IgD-negative memory B cell (primary cell): ENCODE data around the gene BCKDHB. TPM values are rescaled to one million over a fixed set of nuclear protein-coding genes. Genes with fewer than 3 reads are reported as not detected.

ENCODE experiments used
- H3K27ac Mint-ChIP-seq, 3 donors: one replicate each; pipeline ENCODE4 v1.8.0; 2020 to 2022; ENCODE audit warnings: mild to moderate bottlenecking in 3 of 3, mixed read lengths in 3 of 3, moderate library complexity in 1 of 3
- H3K27me3 Mint-ChIP-seq: one replicate; pipeline ENCODE4 v1.8.0; 2021; ENCODE audit warnings: mixed read lengths
- H3K36me3 Mint-ChIP-seq: one replicate; pipeline ENCODE4 v1.8.0; 2020; ENCODE audit warnings: mild to moderate bottlenecking, mixed read lengths
- H3K4me1 Mint-ChIP-seq, 3 donors: one replicate each; pipeline ENCODE4 v1.8.0; 2020 to 2022; ENCODE audit warnings: mixed read lengths in 3 of 3, mild to moderate bottlenecking in 1 of 3
- H3K4me3 Mint-ChIP-seq, 4 donors: one replicate each; pipeline ENCODE4 v1.8.0; 2020 to 2022; ENCODE audit warnings: mild to moderate bottlenecking in 4 of 4, mixed read lengths in 4 of 4, moderate library complexity in 3 of 4
- H3K9me3 Mint-ChIP-seq, 3 donors: one replicate each; pipeline ENCODE4 v1.8.0; 2020 to 2021; ENCODE audit warnings: mixed read lengths in 3 of 3, mild to moderate bottlenecking in 1 of 3
- polyA plus RNA-seq: library from polyadenylated mRNA; unstranded; fragments of 300-500 nt; fragmentation: Illumina TruSeq; gene quantifications from one replicate; pipeline ENCODE4 v1.2.3, GENCODE V29; 2021

Gene BCKDHB
- polyA plus RNA-seq, 1 donor from 2014 or later = 17.4 TPM

- no peaks in the 10 kb centered on the region for H3K4me1 Mint-ChIP-seq
- peaks cover 0 to 11% (median 0%) of the 10 kb centered on the region in 3 donors for H3K9me3 Mint-ChIP-seq
- H3K36me3 Mint-ChIP-seq = peaks cover 2% of the 10 kb centered on the region
These were observed 257.1 kb downstream of the BCKDHB start for GRCh38 chr6:80363501-80364122.

DNA sequence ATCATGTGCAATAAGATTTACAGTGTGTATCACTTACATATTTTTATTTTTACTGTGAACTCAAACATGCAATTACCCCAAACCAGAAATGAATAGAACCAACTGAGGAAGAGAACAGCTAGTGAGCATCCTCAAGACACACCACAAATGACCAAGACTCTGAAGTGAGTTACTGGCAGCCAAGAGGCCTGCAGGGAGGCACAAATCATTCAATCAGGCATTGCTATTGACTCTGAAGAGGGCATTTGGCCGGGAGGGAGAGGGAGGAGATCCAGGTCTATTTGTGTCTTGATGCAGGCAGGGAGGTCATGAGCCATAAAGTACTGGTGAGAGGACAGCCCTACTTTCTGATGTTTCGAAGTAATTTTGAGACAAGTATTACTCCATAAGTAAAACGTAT lies 257.7 kb downstream of the BCKDHB start:
- H3K4me3 Mint-ChIP-seq = no peak overlapping the region
- H3K27me3 Mint-ChIP-seq = no peaks in the 10 kb centered on the region
- no peak overlapping the region for H3K27ac Mint-ChIP-seq
- H3K4me1 Mint-ChIP-seq = no peaks in the 10 kb centered on the region
- H3K9me3 Mint-ChIP-seq = peaks cover 0 to 11% (median 0%) of the 10 kb centered on the region in 3 donors
- peaks cover 2% of the 10 kb centered on the region for H3K36me3 Mint-ChIP-seq

More at GRCh38 chr6:80363501-80364122, 257.1 kb downstream of the BCKDHB start:
- H3K27me3 Mint-ChIP-seq = no peaks in the 10 kb centered on the region
- no peak overlapping the region for H3K27ac Mint-ChIP-seq
- H3K4me3 Mint-ChIP-seq = no peak overlapping the region

DNA sequence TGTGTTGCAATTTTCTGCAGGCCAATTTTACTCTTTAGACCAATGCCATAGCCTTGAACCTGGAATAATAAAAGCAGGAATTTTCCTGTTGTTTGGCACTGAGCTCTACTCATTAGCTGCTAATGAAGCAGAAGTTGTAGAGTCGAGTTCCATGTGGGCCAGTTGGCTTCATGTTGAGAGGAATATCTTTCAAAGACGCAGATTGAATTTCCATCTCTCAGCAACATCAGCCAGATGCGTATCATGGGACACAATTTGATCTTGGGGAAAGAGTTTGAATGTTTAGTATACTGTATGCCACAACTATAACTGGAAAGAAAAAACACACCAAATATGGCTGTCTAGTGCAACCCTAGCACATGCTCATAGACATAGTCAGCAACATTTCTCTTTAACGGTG lies 259.6 kb downstream of the BCKDHB start:
- Mint-ChIP-seq H3K4me1 (no peaks in the 10 kb centered on the region), H3K36me3 (peaks cover 2% of the 10 kb centered on the region), H3K9me3 (peaks cover 0 to 13% (median 0%) of the 10 kb centered on the region in 3 donors), H3K27me3 (no peaks in the 10 kb centered on the region), H3K27ac (no peak overlapping the region), H3K4me3 (no peak overlapping the region)

DNA sequence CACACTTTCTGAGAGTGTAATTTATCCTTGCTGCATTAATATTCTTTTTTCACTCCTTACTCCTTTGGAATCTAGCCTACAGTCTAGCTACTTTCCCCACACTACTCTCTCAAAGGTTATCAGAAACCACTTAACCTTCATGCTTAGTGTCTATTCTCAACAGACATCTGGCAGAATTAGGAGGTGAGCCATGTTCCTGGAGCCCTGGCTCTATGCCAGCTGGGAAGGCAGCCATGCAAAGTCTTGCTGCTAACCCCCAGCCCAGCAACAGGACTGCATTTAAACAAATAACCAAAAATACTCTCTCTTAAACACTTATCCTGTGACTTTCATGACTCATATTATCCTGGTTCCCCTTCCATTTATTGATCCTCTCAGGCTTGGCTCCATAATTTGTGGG lies 260.2 kb downstream of the BCKDHB start:
- Mint-ChIP-seq H3K4me1 (no peaks in the 10 kb centered on the region), H3K27ac (no peak overlapping the region), H3K36me3 (peaks cover 2% of the 10 kb centered on the region), H3K9me3 (peaks cover 0 to 13% (median 0%) of the 10 kb centered on the region in 3 donors), H3K4me3 (no peak overlapping the region), H3K27me3 (no peaks in the 10 kb centered on the region)

DNA sequence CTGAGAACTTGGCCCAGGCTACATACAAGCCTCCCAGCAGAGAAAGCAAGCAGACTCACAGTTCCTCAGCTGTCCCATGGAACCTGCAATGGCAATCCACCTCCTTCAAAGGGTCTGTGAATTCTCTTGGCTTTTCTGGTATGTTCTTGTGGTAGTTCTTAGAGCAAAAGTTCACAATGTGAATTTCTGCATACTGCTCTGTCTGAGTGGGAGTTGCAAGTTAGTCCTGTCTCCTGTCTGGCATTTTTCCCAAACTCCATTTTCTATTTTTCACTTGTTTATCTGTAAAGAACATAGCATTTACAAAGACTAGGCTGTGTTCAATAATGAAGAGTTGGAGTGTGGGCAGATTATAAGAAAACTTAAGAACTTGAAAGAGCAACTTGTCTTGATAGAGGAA lies 269.9 kb downstream of the BCKDHB start:
- Mint-ChIP-seq H3K36me3 (peaks cover 2% of the 10 kb centered on the region), H3K4me1 (no peaks in the 10 kb centered on the region), H3K9me3 (peaks cover 7 to 11% (median 9%) of the 10 kb centered on the region in 3 donors), H3K27ac (no peak overlapping the region), H3K27me3 (peaks cover 1% of the 10 kb centered on the region), H3K4me3 (no peak overlapping the region)

- Mint-ChIP-seq H3K36me3 (peaks cover 4% of the 10 kb centered on the region), H3K27me3 (no peaks in the 10 kb centered on the region), H3K9me3 (peaks cover under 1 to 6% (median 2%) of the 10 kb centered on the region in 3 donors), H3K4me3 (no peak overlapping the region), H3K27ac (no peak overlapping the region), H3K4me1 (no peaks in the 10 kb centered on the region)
These were observed 274.1 kb downstream of the BCKDHB start for GRCh38 chr6:80380566-80380965.

GRCh38 chr6:80382811-80383210 lies 276.3 kb downstream of the BCKDHB start:
- H3K9me3 Mint-ChIP-seq = peaks cover 0 to 3% (median 2%) of the 10 kb centered on the region in 3 donors
- H3K4me1 Mint-ChIP-seq = no peaks in the 10 kb centered on the region
- H3K27ac Mint-ChIP-seq = no peak overlapping the region
- no peaks in the 10 kb centered on the region for H3K27me3 Mint-ChIP-seq
- H3K36me3 Mint-ChIP-seq = peaks cover 10% of the 10 kb centered on the region
- H3K4me3 Mint-ChIP-seq = no peak overlapping the region

GRCh38 chr6:80388507-80388906 lies 282.0 kb downstream of the BCKDHB start:
- peaks cover 9% of the 10 kb centered on the region for H3K36me3 Mint-ChIP-seq
- peaks cover 0 to 1% (median 0%) of the 10 kb centered on the region in 3 donors for H3K9me3 Mint-ChIP-seq
- no peak overlapping the region for H3K27ac Mint-ChIP-seq
- H3K4me1 Mint-ChIP-seq = peaks cover 0 to 3% (median 3%) of the 10 kb centered on the region in 3 donors
- H3K27me3 Mint-ChIP-seq = no peaks in the 10 kb centered on the region
- no peak overlapping the region for H3K4me3 Mint-ChIP-seq

Other genes with a start within 250 kb of the BCKDHB start
- not detected for gene ELOVL4, start 159.1 kb upstream of the BCKDHB start, polyA plus RNA-seq
- gene TTK, start 102.0 kb upstream of the BCKDHB start, polyA plus RNA-seq = 0.50 TPM